Vagina (tissue), 2 donors: ENCODE measurements around the gene XRCC5.

Experiments used
- CTCF ChIP-seq, 3 experiments: fragments of 450-650 bp in 2 of 3; fragments of 200-600 bp in 1 of 3; sonication (generic) in 1 of 3; IDR thresholded peaks; one replicate each; pipeline ENCODE4 v1.5.1; 2017 to 2019; ENCODE audit warnings: antibody characterized with exemption in 3 of 3, mild to moderate bottlenecking in 2 of 3, moderate library complexity in 2 of 3
- POLR2A ChIP-seq, 2 donors: fragments of 450-650 bp; IDR thresholded peaks; one replicate each; pipeline ENCODE4 v1.6.1; 2017; ENCODE audit warnings: antibody characterized with exemption in 2 of 2, mild to moderate bottlenecking in 2 of 2, moderate library complexity in 2 of 2
- POLR2AphosphoS5 ChIP-seq, 2 donors: sonication (generic); formaldehyde crosslinking; IDR thresholded peaks; one replicate each; pipeline ENCODE4 v1.9.0; 2017; ENCODE audit warnings: antibody characterized with exemption in 2 of 2, mild to moderate bottlenecking in 2 of 2, low read depth in 1 of 2; ENCODE audit not compliant: insufficient read depth in 1 of 2

DNA sequence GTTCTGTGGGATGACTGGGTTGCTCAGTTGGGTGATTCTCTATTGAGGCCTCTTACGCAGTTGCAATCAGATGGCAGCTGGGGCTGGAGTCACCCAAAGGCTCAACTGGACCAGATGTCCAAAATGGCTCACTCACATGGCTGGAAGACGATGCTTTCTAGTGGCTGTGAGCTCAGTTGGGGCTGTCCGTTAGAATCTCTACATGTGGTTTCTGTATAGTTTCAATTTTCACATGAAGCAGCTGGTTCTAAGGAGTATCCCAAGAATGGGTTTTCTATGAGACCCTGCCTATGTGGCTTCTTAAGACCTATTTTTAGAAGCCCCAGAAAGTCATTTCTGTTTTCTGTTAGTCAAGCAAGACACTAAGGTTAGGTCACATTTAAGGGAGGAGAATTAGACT, 4.4 kb downstream of the XRCC5 start:
- TF ChIP-seq CTCF (IDR thresholded peaks at IDR 0.05) (no peak), POLR2A (IDR thresholded peaks at IDR 0.05) (no peak), POLR2AphosphoS5 (IDR thresholded peaks at IDR 0.05; ENCODE audit: insufficient read depth in 1 of 2, low read depth in 1 of 2) (no peak)
